Right atrium auricular region (tissue), 2 donors: ENCODE measurements around the gene GSTA2. TPM values are rescaled to one million over a fixed set of nuclear protein-coding genes. Genes with fewer than 3 reads are reported as not detected.
"Not testable (repeated sequence)": the region's sequence is repeated elsewhere in the genome, so short reads cannot be mapped to it uniquely, and the experiment has no call there.

Source experiments
- DNase-seq: peaks from one replicate; pipeline ENCODE4 v3.0.0-alpha.2; 2019; ENCODE audit warnings: low spot score
- H3K27ac ChIP-seq, 2 donors: fragments of 200-600 bp; sonication (generic); 1 replicate in 1 of 2; 2 replicates in 1 of 2; pipeline ENCODE4 v1.5.1; 2016 to 2019
- H3K27me3 ChIP-seq, 2 donors: fragments of 200-600 bp; sonication (generic); one replicate each; pipeline versions ENCODE4 v1.5.1 to v1.6.0; 2017 to 2019
- H3K36me3 ChIP-seq: fragments of 200-600 bp; sonication (generic); one replicate; pipeline ENCODE4 v1.5.1; 2016
- H3K4me1 ChIP-seq, 2 donors: fragments of 200-600 bp; sonication (generic); one replicate each; pipeline versions ENCODE4 v1.5.1 to v1.6.0; 2017 to 2019
- H3K4me3 ChIP-seq, 2 donors: fragments of 200-600 bp; sonication (generic); 1 replicate in 1 of 2; 2 replicates in 1 of 2; pipeline ENCODE4 v1.5.1; 2017 to 2019; ENCODE audit warnings: mild to moderate bottlenecking in 1 of 2, moderate library complexity in 1 of 2
- H3K9me3 ChIP-seq, 2 donors: fragments of 200-600 bp; sonication (generic); one replicate each; pipeline ENCODE4 v1.5.1; 2019
- CTCF ChIP-seq, 2 donors: fragments of 200-600 bp; sonication (generic); IDR thresholded peaks; one replicate each; pipeline ENCODE4 v1.5.1; 2019; ENCODE audit warnings: antibody characterized with exemption in 2 of 2
- total RNA-seq, 2 donors: library from RNA; depleted of rRNA; stranded (reverse); fragments of >200 nt; gene quantifications; one replicate each; pipeline ENCODE4 v1.1.0, GENCODE V29; 2016

The GSTA2 gene
- total RNA-seq, result not detected

DNA sequence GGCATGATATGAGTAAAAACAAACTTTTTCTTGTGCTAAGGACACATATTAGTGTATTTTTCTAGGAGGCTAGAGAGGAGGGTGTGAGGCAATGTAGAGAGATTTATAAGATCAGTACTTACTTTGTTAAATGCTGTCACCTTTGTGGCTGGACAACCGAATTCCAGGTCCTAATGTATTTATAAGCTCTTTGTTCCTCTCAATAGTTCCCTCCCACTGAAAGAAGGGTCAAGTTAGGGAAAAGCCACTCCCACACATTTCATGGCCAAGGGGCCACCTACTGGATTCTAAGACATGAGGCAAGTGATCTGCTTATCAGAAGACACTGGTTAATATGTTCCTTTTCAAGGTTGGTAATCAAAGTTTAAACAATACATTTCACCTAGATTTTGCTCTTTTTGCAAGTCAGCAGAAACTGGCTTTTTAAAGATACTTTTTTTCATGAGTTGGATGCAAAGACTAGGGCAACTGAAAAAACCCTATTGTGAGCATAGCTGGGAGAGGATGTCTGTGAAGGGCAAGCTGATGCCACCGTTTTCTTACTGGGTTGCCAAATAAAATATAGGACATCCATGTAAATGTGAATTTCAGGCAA is at the start of gene GSTA2:
Gene GSTA2 (minus strand): TSS at position 154 of the 595 bp plus-strand sequence. CDS start 5,528 bp downstream, outside the sequence.
- H3K9me3 ChIP-seq, H3K4me3 ChIP-seq, H3K27me3 ChIP-seq, H3K27ac ChIP-seq, DNase-seq, H3K4me1 ChIP-seq, H3K36me3 ChIP-seq: not testable (repeated sequence)

GRCh38 chr6:52809777-52810176 is 46.5 kb upstream of the GSTA2 start:
- H3K9me3 ChIP-seq, H3K4me3 ChIP-seq, H3K27me3 ChIP-seq, DNase-seq, H3K27ac ChIP-seq, H3K36me3 ChIP-seq, H3K4me1 ChIP-seq: not testable (repeated sequence)

GRCh38 chr6:52808660-52809059 is 45.4 kb upstream of the GSTA2 start:
- Histone ChIP-seq H3K27me3 (no peaks in the 10 kb centered on the region), H3K4me1 (no peaks in the 10 kb centered on the region), H3K4me3 (no peak overlapping the region), H3K27ac (no peak overlapping the region), H3K36me3 (no peaks in the 10 kb centered on the region), H3K9me3 (no peaks in the 10 kb centered on the region)
- no peak for DNase-seq
- no peak for TF ChIP-seq CTCF (IDR thresholded peaks at IDR 0.05)

DNA sequence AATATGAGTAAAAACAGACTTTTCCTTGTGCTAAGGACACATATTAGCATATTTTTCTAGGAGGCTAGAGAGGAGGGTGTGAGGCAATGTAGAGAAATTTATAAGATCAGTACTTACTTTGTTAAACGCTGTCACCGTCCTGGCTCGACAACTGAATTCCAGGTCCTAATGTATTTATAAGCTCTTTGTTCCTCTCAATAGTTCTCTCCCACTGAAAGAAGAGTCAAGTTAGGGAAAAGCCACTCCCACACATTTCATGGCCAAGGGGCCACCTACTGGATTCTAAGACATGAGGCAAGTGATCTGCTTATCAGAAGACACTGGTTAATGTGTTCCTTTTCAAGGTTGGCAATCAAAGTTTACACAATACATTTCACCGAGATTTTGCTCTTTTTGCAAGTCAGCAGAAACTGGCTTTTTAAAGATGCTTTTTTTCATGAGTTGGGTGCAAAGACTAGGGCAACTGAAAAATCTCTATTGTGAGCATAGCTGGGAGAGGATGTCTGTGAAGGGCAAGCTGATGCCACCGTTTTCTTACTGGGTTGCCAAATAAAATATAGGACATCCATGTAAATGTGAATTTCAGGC is 40.5 kb upstream of the GSTA2 start, which contains the start of gene GSTA1:
Gene GSTA1 (minus strand): TSS at position 149 of the 588 bp plus-strand sequence. CDS start 4,549 bp downstream, outside the sequence.
- DNase-seq, H3K9me3 ChIP-seq, H3K27me3 ChIP-seq, H3K27ac ChIP-seq, H3K36me3 ChIP-seq, H3K4me3 ChIP-seq, H3K4me1 ChIP-seq: not testable (repeated sequence)

GRCh38 chr6:52802806-52803205 is 39.5 kb upstream of the GSTA2 start:
- Histone ChIP-seq H3K9me3 (no peaks in the 10 kb centered on the region), H3K4me3 (no peak overlapping the region), H3K27me3 (no peaks in the 10 kb centered on the region), H3K4me1 (no peaks in the 10 kb centered on the region), H3K27ac (no peak overlapping the region), H3K36me3 (no peaks in the 10 kb centered on the region)
- no peak for TF ChIP-seq CTCF (IDR thresholded peaks at IDR 0.05)
- no peak for DNase-seq

DNA sequence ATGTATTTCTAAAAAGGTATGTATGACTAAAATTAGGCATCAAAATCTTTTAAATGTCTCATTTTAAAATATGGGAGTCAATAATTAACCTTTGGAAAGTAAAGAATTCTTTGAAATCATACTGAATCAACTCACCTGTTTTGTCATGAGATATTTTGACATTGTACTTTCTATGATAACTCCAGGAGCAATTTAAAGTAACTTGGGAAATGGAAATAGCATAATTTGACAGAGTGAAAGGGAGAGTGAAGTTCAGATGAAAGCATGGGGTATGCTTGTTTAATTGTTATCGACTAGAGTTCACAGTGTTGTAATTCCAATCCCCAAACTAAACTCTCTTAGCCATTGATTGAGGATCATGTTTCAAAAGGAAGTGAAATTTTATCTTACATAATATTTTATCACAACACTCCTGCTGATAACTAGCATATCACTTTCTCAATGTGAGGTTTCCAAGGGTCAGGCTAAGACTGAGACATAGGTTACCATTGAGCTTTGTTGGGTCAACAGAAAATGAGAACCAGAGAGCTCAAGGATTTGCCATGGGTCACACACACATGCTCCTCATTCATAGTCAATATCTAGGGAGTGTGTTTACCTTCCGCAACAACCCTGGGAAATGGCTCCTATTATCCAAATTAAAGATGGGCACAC is 38.0 kb upstream of the GSTA2 start:
- no peak for DNase-seq
- no peak overlapping the region for H3K27ac ChIP-seq
- no peak for TF ChIP-seq CTCF (IDR thresholded peaks at IDR 0.05)

GRCh38 chr6:52799272-52799671 is 36.0 kb upstream of the GSTA2 start:
- not testable (repeated sequence) for H3K36me3 ChIP-seq, H3K9me3 ChIP-seq, H3K27me3 ChIP-seq, H3K27ac ChIP-seq, H3K4me3 ChIP-seq, DNase-seq, H3K4me1 ChIP-seq

More for the DNA sequence above, 38.0 kb upstream of the GSTA2 start:
- Histone ChIP-seq H3K27me3 (no peaks in the 10 kb centered on the region), H3K4me1 (no peaks in the 10 kb centered on the region), H3K9me3 (no peaks in the 10 kb centered on the region), H3K4me3 (no peak overlapping the region), H3K36me3 (no peaks in the 10 kb centered on the region)

- H3K4me1 ChIP-seq, H3K27ac ChIP-seq, H3K27me3 ChIP-seq, H3K36me3 ChIP-seq, DNase-seq, H3K4me3 ChIP-seq, H3K9me3 ChIP-seq: not testable (repeated sequence)
Observed at GRCh38 chr6:52794366-52794765, 31.1 kb upstream of the GSTA2 start.
